HepG2 (cell line): Measurements from ENCODE around the gene GABRG3. TPM values are rescaled to one million over a fixed set of nuclear protein-coding genes. Genes with fewer than 3 reads are reported as not detected.

Experiments
- ATAC-seq: fragments of 200-7000 bp; cut with Tn5 transposase; 3 replicates; pipeline ENCODE4 v1.9.1; 2020; ENCODE audit warnings: mild to moderate bottlenecking, moderate library complexity
- BruUV-seq: library from RNA; stranded (reverse); fragments of 400-500 nt; replicated peaks from 2 replicates; lab custom pipeline; 2021; lab: Mats Ljungman, UMichigan
- CTCF ChIA-PET: fragments of 300-600 bp; formaldehyde crosslinking; extraction: SDS; loops from one replicate; lab custom pipeline; 2021; ENCODE audit warnings: low total read pairs, inconsistent platforms, low intra/inter-chr PET ratio; lab: Yijun Ruan, JAX
- POLR2A ChIA-PET: fragments of 350-600 bp; sonication (Branson Sonifier 250); formaldehyde crosslinking; loops from one replicate; lab custom pipeline; 2020; ENCODE audit warnings: antibody characterized with exemption, inconsistent platforms; lab: Yijun Ruan, JAX
- DNase-seq: peaks from one replicate; pipeline ENCODE4 v3.0.0-alpha.2; 2015; ENCODE audit warnings: low spot score
- FAIRE-seq: peaks from 3 replicates; lab custom pipeline; 2011; peaks lifted over from hg19 to GRCh38; lab: Jason Lieb, UNC
- H2AFZ ChIP-seq: one replicate; pipeline ENCODE4 v1.6.1; 2011; ENCODE audit warnings: low read length, inconsistent platforms
- H3K27ac ChIP-seq: fragments of 300-600 bp; 3 replicates; pipeline ENCODE4 v1.8.0; 2011; ENCODE audit warnings: mixed run types, mild to moderate bottlenecking, mixed read lengths, low read length, inconsistent platforms; ENCODE audit not compliant: insufficient read depth; ENCODE audit errors: extremely low read length
- H3K27me3 ChIP-seq, 2 experiments: fragments of 200-600 bp in 1 of 2; 2 replicates in 1 of 2; 3 replicates in 1 of 2; pipeline versions ENCODE4 v1.6.0 to v1.8.0; 2011; ENCODE audit warnings: low read length in 2 of 2, mild to moderate bottlenecking in 2 of 2, moderate library complexity in 2 of 2, inconsistent platforms in 1 of 2; ENCODE audit not compliant: insufficient read depth in 2 of 2, control insufficient read depth in 1 of 2
- H3K36me3 ChIP-seq, 2 experiments: fragments of 200-600 bp in 1 of 2; replicated peaks in 1 of 2; 2 replicates in 1 of 2; 3 replicates in 1 of 2; pipeline versions ENCODE4 v1.5.1 to v1.8.0; 2011; ENCODE audit warnings: low read length in 2 of 2, inconsistent platforms in 1 of 2; ENCODE audit not compliant: insufficient read depth in 2 of 2, control insufficient read depth in 1 of 2
- H3K4me1 ChIP-seq: 2 replicates; pipeline ENCODE4 v1.5.1; 2012; ENCODE audit warnings: low read length, inconsistent platforms; ENCODE audit not compliant: insufficient read depth
- H3K4me2 ChIP-seq: 2 replicates; pipeline ENCODE4 v1.6.0; 2011; ENCODE audit warnings: low read depth, low read length, inconsistent platforms
- H3K4me3 ChIP-seq, 3 experiments: fragments of 200-600 bp in 1 of 3; sonication (generic), shearing (Covaris generic) in 1 of 3; replicated peaks in 1 of 3; 2 replicates each; pipeline ENCODE4 v1.5.1; 2011 to 2016; ENCODE audit warnings: low read length in 3 of 3, inconsistent platforms in 2 of 3, low read depth in 2 of 3, mild to moderate bottlenecking in 2 of 3, control low read depth in 1 of 3, mixed read lengths in 1 of 3; ENCODE audit not compliant: insufficient read depth in 1 of 3
- H3K79me2 ChIP-seq: one replicate; pipeline ENCODE4 v1.6.1; 2011; ENCODE audit warnings: low read length, inconsistent platforms; ENCODE audit not compliant: insufficient read depth
- H3K9ac ChIP-seq: 2 replicates; pipeline ENCODE4 v1.6.0; 2011; ENCODE audit warnings: mild to moderate bottlenecking, low read depth, low read length, inconsistent platforms; ENCODE audit not compliant: insufficient read depth
- H3K9me3 ChIP-seq: 2 replicates; pipeline ENCODE4 v1.5.1; 2012; ENCODE audit warnings: mild to moderate bottlenecking, low read length
- H4K20me1 ChIP-seq: 2 replicates; pipeline ENCODE4 v1.6.0; 2011; ENCODE audit warnings: inconsistent platforms, mild to moderate bottlenecking, low read length, moderate library complexity; ENCODE audit not compliant: insufficient read depth
- KLF9 ChIP-seq: IDR thresholded peaks from 2 replicates; pipeline ENCODE4 v1.6.1; 2016; ENCODE audit warnings: low read depth
- MXD4 ChIP-seq: IDR thresholded peaks from 2 replicates; pipeline ENCODE4 v1.6.1; 2016; ENCODE audit warnings: mild to moderate bottlenecking, missing biosample characterization, missing genetic modification reagents
- RFX5 ChIP-seq: IDR thresholded peaks from 2 replicates; pipeline ENCODE4 v1.6.1; 2011; ENCODE audit warnings: low read depth, low read length, improper control_type of control experiment
- SNAPC5 ChIP-seq: sonication (generic); formaldehyde crosslinking; IDR thresholded peaks from 2 replicates; pipeline ENCODE4 v1.8.1; 2023; ENCODE audit warnings: mild to moderate bottlenecking, missing genetic modification reagents, borderline replicate concordance
- ZNF256 ChIP-seq: sonication (generic); formaldehyde crosslinking; conservative IDR thresholded peaks from 2 replicates; pipeline ENCODE4 v1.4.0; 2020; ENCODE audit warnings: missing genetic modification reagents
- ZNF777 ChIP-seq: sonication (generic); formaldehyde crosslinking; IDR thresholded peaks from 2 replicates; pipeline ENCODE4 v1.4.0; 2020; ENCODE audit warnings: missing genetic modification reagents
- ZSCAN20 ChIP-seq: sonication (generic); formaldehyde crosslinking; IDR thresholded peaks from 2 replicates; pipeline ENCODE4 v1.4.0; 2020; ENCODE audit warnings: missing genetic modification reagents, mild to moderate bottlenecking, borderline replicate concordance
- ZSCAN31 ChIP-seq: sonication (generic); formaldehyde crosslinking; IDR thresholded peaks from 2 replicates; pipeline ENCODE4 v1.5.0; 2020; ENCODE audit warnings: low read depth, mild to moderate bottlenecking, missing genetic modification reagents
- WGBS: methylation state at CpG from one replicate; pipeline ENCODE4 v1.1.6; 2017; ENCODE audit warnings: low lambda C conversion rate; 5-methylcytosine and 5-hydroxymethylcytosine counted together
- in situ Hi-C: cut with HindIII; loops from 2 replicates; pipeline ENCODE4 v1.10.0; 2017; ENCODE audit warnings: low pct_unique_long_range_greater_than_20kb; ENCODE audit not compliant: extremely low pct_ligation_motif_present
- intact Hi-C: fragments of 100-400 bp; cut with micrococcal nuclease; formaldehyde crosslinking; loops from one replicate; pipeline ENCODE4 v1.10.0; 2022; ENCODE audit not compliant: unreplicated experiment
- polyA plus RNA-seq, 8 experiments: library from polyadenylated mRNA; depleted of rRNA in 3 of 8; stranded (reverse) in 7 of 8; unstranded in 1 of 8; fragments of >200 nt; fragmentation: Illumina TruSeq in 4 of 8; extraction: Trizol in 4 of 8; gene quantifications; 2 replicates each; pipeline versions ENCODE4 v1.2.1 to v1.2.3, GENCODE V29; 2011 to 2016; ENCODE audit warnings: low read depth in 4 of 8, missing spikeins in 1 of 8, mixed read lengths in 1 of 8; ENCODE audit not compliant: insufficient read depth in 1 of 8
- total RNA-seq, 5 experiments: library from RNA; depleted of rRNA; stranded (reverse); fragments of >200 nt; fragmentation: Illumina TruSeq; extraction: Trizol; gene quantifications; 2 replicates each; pipeline ENCODE4 v1.2.3, GENCODE V29; 2016; ENCODE audit warnings: low read depth in 1 of 5
- TF ChIP-seq, protein P1 (sequence below): IDR thresholded peaks from 2 replicates; pipeline ENCODE4 v1.6.1; 2016; ENCODE audit warnings: low read depth, missing genetic modification reagents, missing compliant biosample characterization
- TF ChIP-seq, protein P2 (sequence below): sonication (generic); formaldehyde crosslinking; IDR thresholded peaks from 2 replicates; pipeline ENCODE4 v1.5.0; 2020; ENCODE audit warnings: missing genetic modification reagents

Gene GABRG3
- total and polyA plus RNA-seq, 2 of the 13 experiments (the other 11 are each of a cell fraction or from before 2014, with no cell fraction given) = not detected

DNA sequence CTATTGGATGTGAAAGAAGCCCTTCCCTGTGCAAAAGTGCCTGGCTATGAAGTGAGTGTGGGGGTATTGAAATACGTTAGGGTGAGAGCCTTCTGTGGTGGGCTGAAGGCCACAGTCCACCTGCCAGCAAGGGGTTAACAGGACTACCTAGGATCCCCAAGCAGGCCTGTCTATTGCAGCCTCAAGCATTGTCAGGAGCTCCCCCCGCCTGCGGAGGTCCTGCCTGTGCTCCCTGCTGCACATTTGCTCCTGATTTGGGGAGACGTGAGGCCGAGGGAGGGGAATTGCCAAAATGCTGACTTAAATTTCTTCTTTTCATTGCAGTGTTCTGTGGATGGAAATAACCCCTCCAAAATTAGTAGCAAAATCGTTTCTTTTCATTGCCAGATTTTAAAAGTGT lies 56.2 kb downstream of the GABRG3 start:
- BruUV-seq = no TSS peak
- Histone ChIP-seq H3K4me1 (no peaks in the 10 kb centered on the region), H3K27me3 (peaks cover 0 to 3% of the 10 kb centered on the region in 2 experiments; a peak in 1 of 5 replicates), H2AFZ (no peak overlapping the region), H3K36me3 (no peaks in the 10 kb centered on the region), H3K4me2 (no peak overlapping the region), H3K4me3 (no peak overlapping the region), H3K9ac (no peak overlapping the region), H3K9me3 (no peaks in the 10 kb centered on the region), H3K27ac (no peak overlapping the region), H3K79me2 (no peaks in the 10 kb centered on the region), H4K20me1 (no peaks in the 10 kb centered on the region)
- DNase-seq (no peak), ATAC-seq (no peak), FAIRE-seq (no peak)
- WGBS = 2% methylated on average over 6 of the region's 6 CpGs
- ChIA-PET POLR2A (no interaction called here), CTCF (no interaction called here)
- no peak for TF ChIP-seq MXD4
- TF ChIP-seq ZSCAN20 (CRISPR knock-in tag) = no peak
- no peak for TF ChIP-seq ZNF777 (CRISPR knock-in tag)
- no peak for TF ChIP-seq ZSCAN31 (CRISPR knock-in tag)
- TF ChIP-seq KLF9 = no peak
- TF ChIP-seq, protein P1, sequence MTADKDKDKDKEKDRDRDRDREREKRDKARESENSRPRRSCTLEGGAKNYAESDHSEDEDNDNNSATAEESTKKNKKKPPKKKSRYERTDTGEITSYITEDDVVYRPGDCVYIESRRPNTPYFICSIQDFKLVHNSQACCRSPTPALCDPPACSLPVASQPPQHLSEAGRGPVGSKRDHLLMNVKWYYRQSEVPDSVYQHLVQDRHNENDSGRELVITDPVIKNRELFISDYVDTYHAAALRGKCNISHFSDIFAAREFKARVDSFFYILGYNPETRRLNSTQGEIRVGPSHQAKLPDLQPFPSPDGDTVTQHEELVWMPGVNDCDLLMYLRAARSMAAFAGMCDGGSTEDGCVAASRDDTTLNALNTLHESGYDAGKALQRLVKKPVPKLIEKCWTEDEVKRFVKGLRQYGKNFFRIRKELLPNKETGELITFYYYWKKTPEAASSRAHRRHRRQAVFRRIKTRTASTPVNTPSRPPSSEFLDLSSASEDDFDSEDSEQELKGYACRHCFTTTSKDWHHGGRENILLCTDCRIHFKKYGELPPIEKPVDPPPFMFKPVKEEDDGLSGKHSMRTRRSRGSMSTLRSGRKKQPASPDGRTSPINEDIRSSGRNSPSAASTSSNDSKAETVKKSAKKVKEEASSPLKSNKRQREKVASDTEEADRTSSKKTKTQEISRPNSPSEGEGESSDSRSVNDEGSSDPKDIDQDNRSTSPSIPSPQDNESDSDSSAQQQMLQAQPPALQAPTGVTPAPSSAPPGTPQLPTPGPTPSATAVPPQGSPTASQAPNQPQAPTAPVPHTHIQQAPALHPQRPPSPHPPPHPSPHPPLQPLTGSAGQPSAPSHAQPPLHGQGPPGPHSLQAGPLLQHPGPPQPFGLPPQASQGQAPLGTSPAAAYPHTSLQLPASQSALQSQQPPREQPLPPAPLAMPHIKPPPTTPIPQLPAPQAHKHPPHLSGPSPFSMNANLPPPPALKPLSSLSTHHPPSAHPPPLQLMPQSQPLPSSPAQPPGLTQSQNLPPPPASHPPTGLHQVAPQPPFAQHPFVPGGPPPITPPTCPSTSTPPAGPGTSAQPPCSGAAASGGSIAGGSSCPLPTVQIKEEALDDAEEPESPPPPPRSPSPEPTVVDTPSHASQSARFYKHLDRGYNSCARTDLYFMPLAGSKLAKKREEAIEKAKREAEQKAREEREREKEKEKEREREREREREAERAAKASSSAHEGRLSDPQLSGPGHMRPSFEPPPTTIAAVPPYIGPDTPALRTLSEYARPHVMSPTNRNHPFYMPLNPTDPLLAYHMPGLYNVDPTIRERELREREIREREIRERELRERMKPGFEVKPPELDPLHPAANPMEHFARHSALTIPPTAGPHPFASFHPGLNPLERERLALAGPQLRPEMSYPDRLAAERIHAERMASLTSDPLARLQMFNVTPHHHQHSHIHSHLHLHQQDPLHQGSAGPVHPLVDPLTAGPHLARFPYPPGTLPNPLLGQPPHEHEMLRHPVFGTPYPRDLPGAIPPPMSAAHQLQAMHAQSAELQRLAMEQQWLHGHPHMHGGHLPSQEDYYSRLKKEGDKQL (CRISPR knock-in tag) = no peak
- no peak for TF ChIP-seq ZNF256
- no peak for TF ChIP-seq SNAPC5
- no peak for TF ChIP-seq RFX5
- TF ChIP-seq, protein P2, sequence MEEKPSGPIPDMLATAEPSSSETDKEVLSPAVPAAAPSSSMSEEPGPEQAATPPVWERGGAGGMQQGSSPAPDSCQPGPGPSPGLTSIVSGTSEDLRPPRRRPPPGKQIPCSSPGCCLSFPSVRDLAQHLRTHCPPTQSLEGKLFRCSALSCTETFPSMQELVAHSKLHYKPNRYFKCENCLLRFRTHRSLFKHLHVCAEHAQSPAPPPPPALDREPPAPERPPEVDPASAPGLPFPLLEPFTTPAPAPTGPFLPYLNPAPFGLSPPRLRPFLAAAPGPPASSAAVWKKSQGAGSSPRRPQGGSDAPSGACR (CRISPR knock-in tag) = no peak
- in situ Hi-C loops = no loop called here
- intact Hi-C loops = no loop called here
